ENCODE results near the gene ZFY.

The ZFY gene

GRCh38 chrY:2934861-2935715, at the start of gene ZFY:
Gene ZFY, plus strand, starts transcription at chrY:2935381. Its CDS starts 18,556 bp downstream, at chrY:2953937.
- DNase-seq (ENCODE audit: low spot score) = no peak

- no peak for DNase-seq (ENCODE audit: low spot score)
Observed at GRCh38 chrY:2885880-2886279, 49.3 kb upstream of the ZFY start.

- no peak for DNase-seq (ENCODE audit: low spot score)
Observed at GRCh38 chrY:2887386-2887785, 47.8 kb upstream of the ZFY start.

DNA sequence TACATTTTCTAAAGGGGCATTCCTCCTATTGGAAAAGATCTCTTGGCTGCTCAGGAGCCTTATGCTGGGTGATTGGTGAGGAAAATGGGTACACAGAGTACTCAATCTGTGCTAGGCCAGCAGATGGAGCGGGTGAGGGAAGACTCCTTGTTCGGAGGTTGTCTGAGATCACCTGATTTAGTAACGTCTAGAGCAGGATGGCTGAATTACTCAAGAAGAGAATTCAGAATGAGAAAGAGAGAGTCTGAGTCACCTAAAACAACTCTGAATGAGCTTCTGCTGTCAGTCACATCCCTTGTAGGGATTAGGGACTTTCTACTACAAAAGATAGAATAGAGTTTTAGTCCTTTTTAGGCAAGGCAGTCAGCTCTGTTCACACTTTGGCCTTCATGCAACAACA, 47.2 kb upstream of the ZFY start:
- DNase-seq (ENCODE audit: low spot score) = no peak

GRCh38 chrY:2893471-2893870, 41.7 kb upstream of the ZFY start:
- DNase-seq (ENCODE audit: low spot score) = no peak

DNA sequence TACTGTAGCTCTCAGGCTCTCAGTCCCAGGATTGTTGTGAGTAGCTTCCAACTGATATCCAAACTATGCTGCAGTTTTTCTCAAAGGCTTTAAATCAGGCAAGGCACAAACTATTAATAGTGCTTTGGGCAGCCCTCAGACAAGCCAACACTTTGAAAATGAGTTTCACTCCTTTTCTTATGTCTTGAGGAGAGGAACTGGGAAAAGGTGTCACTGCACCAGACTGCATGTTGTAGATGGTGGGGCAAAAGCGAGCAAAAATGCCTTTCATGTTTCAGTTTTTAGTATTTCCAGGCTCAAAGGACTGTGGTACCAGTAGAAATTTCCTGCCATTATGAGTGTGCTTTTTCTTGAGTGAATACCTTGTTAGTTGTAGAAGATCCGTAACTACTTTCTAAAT, 39.1 kb upstream of the ZFY start:
- no peak for DNase-seq (ENCODE audit: low spot score)

- DNase-seq (ENCODE audit: low spot score) = no peak
Observed at GRCh38 chrY:2907356-2907755, 27.8 kb upstream of the ZFY start.

GRCh38 chrY:2913066-2913815, 21.9 kb upstream of the ZFY start:
- no peak for DNase-seq (ENCODE audit: low spot score)

- DNase-seq (ENCODE audit: low spot score) = no peak
Observed at GRCh38 chrY:2934078-2934477, 1.1 kb upstream of the ZFY start.

GRCh38 chrY:2935716-2936435, 695 bp downstream of the ZFY start:
- no peak for DNase-seq (ENCODE audit: low spot score)

DNA sequence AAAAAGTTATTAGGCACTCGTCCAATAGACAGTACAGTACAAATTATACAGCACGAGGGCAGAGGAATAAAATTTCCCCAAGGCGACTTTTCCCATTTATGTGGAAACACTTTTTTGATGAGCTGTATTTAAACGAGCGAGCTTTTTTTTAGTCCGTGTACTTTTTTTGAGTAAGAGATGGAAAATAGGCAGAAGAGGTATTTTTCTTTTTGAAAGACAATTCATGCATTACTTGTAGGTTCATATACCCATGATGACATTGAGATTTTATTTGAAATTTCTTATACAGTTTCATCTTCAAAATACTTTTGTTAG, 1.2 kb downstream of the ZFY start:
- no peak for DNase-seq (ENCODE audit: low spot score)

DNA sequence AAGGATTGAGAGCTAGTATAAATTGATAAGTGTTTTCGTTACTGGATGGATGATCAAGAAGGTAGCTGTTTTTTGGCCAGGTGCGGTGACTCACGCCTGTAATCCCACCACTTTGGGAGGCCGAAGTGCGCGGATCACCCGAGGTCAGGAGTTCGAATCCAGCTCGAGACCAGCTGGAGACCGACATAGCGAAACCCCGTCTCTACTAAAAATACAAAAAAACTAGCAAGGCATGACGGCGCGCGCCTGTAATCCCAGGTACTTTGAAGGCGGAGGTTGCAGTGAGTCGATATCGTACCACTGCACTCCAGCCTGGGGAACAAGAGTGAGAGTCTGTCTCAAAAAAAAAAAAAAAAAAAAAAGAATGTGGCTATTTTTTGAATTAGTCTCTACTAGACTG, 2.0 kb downstream of the ZFY start:
- DNase-seq (ENCODE audit: low spot score) = no peak

- no peak for DNase-seq (ENCODE audit: low spot score)
Observed at GRCh38 chrY:2949590-2950252, 14.5 kb downstream of the ZFY start.

DNA sequence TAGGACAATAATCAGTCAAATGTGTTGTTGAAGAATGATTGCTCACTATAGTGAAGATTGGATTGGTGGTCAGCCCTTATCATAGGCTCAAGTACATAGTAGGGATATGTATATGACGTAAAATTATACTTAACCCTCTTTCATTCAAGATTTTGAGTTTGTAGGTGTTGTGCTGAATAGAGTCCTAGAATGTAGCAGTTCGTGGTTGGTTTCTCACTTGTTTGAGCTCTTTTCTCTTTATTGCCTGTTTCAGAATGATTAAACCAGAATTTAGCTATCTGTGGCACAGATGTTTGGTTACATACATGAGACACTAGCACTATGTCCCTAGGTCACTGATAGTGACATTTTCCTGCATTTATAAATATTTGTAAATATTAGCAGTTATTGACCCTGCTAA, 15.5 kb downstream of the ZFY start:
- no peak for DNase-seq (ENCODE audit: low spot score)

- no peak for DNase-seq (ENCODE audit: low spot score)
Observed at GRCh38 chrY:2952912-2953311, 17.7 kb downstream of the ZFY start.

DNA sequence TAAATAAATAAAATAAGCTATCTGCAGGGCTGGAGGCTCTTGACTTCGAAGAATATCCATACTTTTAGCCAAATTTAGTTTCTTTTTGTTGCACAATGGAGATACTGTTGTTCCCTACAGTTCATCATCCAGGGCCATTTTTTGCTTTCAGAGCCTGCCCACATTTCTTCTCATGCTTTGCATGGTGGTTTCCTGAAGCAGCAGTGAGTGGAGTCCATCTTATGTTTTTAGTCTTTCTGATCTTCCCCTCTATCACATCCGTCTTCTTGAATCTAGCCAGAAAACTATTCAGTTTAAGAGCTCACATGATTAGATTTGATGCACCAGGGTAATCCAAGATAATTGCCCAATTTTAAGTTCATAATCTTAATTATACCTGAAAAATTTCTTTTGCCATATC, 19.6 kb downstream of the ZFY start:
- DNase-seq (ENCODE audit: low spot score) = no peak

GRCh38 chrY:2955561-2955960, 20.4 kb downstream of the ZFY start:
- DNase-seq (ENCODE audit: low spot score) = no peak

GRCh38 chrY:2962061-2962460, 26.9 kb downstream of the ZFY start:
- DNase-seq (ENCODE audit: low spot score) = no peak

DNA sequence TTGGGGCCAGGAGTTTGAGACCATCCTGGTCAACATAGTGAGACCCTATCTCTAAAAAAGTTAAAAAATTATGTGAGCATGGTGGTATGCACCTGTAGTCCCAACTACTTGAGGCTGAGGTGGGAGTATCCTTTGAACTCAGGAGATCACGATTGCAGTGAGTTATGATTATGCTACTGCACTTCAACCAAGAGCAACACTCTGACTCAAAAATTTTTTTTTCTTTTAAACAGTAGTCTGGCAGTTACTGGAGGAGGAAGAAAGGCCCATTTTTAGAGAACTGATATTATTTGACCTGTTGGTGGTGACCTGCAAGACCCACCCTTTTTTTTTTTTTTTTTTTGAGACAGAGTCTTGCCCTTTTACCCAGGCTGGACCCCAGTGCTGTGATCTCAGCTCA, 29.6 kb downstream of the ZFY start:
- DNase-seq (ENCODE audit: low spot score) = no peak

- no peak for DNase-seq (ENCODE audit: low spot score)
Observed at GRCh38 chrY:2965629-2966028, 30.4 kb downstream of the ZFY start.

- DNase-seq (ENCODE audit: low spot score) = no peak
Observed at GRCh38 chrY:2969561-2969960, 34.4 kb downstream of the ZFY start.

DNA sequence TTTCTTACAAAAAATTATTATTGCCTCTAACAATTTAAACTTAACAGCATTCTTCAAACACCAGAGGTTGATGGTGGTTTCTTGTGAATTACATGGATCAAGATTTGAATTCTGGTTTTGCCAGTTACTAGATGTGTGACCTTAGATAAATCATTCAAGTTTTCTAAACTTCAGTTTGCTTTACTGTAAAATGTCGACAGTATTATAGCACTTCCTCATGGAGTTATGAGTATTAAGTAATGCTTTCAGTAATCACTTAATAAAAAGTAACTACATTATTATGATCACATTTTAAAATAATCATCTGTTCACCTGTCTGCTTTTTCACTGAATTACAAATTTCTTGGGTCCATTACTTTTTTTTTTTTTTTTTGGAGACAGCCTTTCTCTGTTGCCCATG, 37.5 kb downstream of the ZFY start:
- no peak for DNase-seq (ENCODE audit: low spot score)
